Activated CD8-positive, alpha-beta memory T cell treated with anti-CD3 and anti-CD28 coated beads for 24 hours (primary cell): Measurements from ENCODE around the gene WNT10A.
"Not testable (repeated sequence)": the region's sequence is repeated elsewhere in the genome, so short reads cannot be mapped to it uniquely, and the experiment has no call there.

Experiments used
- DNase-seq: peaks from one replicate; pipeline ENCODE4 v3.0.0-alpha.2; 2020

The WNT10A gene

DNA sequence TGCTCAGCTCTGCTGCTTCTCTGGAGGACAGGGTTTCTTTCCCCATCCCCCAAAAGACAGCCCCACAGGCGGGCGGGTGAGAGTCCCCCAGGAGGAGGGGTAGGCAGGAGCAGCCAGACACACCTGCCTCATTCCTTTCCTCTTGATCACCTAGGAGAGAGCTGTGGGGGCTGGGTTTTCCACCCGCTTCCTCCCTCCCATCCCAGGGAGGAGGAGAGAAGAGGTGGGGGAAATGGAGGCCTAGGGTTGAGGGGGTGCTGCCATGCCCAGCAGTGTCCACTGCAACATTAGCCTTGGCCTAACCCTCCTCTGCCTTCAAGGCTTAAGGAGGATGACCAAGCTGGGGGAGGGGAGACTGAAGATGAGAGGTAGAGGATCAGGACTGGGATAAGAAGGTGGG, 14.7 kb downstream of the WNT10A start:
- DNase-seq, result no peak

DNA sequence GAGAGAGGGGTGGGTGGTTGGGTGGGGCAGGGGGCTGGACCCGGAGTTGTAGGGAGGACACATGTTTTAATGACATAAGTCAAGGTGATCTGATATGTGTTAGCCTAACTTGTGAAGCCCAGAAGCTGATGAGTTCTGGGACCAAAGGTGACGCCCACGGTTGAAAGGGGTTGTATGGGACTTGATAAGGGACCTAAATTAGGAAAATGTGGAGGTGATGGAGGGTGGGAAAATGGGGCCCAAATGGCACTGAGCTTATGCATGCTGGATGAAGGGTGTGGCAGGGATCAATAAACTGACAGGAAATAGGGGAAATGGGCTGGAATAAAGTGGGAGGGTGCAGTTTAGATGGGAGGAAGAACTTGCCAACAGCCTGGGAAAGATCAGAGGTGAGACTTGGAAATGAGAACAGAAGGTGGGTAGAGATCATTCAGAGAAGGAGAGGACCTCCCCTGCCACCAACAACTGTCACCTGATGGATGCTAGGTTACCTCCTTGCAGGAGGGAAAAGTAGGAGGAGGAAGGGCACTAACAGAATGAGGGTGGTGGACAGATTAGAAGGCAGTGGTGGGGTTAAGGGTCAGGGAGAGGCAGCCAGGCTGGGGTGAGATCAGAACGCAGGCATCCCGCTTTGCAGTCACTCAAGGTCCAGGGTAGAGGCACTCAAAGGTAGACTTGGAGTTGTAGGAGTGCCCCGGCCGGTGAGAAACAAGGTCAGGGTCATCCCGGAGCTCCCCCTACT, 15.3 kb downstream of the WNT10A start:
- DNase-seq, result no peak

DNA sequence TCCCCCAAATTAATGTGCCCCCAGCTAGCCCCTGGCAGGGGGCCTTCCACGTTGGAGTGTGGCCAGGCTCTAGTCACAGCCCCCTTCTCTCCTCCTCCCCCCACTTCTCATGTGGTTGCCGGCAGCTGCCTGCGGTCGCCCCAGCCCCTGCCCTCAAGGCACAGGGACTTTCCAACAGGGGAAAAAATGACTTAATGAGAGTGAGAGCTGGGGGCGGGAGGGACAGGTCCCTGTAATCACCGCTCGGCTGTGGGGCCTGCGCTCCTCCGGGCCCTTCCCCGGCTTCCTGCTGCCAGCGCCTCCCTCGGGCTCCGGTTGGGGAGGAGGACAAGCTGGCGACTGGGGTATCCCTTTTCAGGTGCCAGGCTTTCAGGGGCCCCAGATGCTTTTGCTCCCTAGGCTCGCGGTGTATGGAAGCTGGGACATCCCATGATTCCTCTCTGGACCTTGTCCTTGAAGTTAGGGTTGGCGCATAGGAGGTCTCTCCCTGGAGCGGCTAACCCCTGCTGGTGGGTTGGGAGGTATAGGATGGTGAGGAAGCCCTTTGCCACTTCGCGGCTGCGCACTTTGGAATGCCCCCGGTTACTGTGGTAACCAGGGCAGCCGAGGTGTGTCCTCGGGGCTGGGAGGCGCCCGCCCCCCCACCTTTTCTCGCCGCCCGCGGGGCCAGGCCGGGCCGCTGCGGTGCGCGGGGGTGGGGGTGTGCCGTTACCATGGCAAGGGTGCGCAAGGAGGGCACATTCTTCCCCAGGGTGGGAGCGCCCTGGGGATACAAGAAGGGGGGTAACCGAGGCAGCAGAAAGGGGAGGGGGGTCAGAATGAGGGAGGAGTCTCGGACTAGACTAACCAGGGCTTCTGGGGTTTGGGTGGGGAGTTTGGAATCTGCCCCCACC, 16.1 kb downstream of the WNT10A start:
- peak; percentile 92 for DNase-seq

DNA sequence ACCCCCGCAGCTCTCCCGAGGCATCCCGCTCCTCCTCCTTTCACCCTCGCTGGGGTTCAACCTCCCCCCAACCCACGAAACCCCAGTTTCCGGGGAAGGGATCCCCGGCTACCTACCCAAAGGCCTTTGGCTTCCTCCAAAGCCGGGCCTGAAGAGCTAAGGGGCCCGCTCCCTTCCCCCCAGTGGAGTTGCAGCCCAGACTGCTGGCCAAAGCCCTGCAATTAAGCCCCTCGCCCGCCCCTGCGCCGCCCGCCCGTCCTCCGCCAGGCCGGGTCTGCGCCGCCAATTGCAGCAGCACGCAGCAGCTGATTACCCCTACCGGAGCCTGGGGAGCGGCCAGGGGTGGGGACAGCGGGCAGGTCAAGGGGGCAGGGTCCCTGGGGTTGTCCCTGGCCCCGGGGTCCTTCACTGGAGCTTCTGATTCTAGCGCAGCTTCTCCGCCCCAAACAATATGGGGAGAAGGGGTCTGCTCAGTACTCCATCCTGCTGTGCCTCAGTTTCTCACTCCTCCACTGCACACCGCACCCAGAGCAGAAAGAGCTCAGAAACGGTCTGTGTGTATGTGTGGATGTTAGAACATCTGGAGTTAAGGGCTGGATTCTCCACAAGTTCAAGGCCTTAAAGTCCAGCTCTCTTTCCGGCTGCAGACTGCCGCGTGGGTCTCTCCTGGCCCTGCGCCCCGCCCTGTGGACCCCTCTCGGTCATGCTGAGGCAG, 16.9 kb downstream of the WNT10A start:
- no peak for DNase-seq

DNA sequence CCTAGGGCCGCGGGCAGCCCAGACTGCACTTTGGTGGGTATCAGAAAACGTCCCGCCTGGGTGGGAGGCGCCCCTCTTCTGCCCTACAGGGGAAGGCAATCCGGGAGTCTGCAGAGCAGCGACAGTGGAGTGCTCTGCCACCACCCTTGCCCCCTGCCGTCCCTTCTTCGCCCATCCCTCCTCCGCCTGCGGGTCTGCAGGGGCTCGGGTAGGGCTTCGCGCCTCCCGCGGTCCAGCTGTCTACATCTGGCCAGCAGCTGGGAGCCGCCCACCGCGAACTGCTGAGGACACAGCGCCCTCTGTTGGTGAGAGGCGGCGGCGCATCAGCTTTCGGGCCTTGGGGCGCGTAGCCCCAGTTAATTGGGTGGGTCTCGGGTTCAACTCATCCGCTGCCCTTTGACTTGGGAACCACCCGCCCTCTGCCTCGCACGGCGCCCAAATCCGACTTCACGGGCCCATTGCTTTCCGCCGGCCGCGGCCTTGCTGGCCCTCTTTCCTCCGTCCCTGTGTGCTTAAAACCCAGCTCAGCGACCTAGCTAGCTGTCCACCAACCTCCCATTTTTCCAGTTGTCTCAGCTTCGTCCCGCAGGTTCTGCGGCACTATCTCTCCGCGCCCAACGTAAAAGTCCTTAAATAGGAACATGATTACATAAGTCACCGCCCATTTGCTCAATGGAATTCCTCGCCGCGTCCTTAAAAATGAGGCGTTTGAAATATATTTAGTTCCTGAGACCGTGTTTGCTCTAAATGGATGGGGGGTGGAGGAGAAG, 17.6 kb downstream of the WNT10A start:
- peak; percentile 97 for DNase-seq

DNA sequence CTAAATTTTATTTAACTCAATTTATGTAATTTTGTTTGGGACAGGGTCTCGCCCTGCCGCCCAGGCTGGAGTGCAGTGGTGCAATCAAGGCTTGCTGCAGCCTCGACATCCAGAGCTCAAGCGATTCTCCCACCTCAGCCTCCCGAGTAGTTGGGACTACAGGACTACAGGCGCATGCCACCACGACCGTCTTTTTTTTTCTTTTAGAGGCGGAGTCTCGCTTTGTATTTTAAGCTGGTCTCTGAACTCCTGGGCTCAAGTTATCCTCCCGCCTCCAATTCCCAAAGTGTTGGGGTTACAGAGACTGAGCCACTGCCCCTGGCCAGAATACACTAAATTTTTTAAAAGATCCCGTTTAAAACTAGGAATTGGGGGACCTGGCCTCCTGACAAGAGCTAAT, 18.5 kb downstream of the WNT10A start:
- DNase-seq, result no peak

DNA sequence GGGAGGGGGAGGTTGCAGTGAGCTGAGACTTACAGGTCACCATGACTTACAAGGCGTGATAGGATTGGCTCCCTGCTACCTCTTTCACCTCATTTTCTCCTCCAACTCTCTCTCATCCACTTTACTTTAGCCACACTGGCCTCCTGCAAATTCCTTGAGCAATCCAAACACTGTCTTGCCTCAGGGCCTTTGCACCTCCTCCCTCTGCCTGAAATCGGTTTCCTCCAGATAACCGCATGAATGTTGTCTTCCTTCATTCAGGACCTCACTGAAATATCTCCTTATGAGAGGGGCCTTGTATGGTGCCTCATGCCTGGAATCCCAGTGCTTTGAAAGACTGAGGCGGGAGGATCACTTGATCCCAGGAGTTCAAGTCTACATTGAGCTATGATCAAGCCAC, 21.8 kb downstream of the WNT10A start:
- no peak for DNase-seq

DNA sequence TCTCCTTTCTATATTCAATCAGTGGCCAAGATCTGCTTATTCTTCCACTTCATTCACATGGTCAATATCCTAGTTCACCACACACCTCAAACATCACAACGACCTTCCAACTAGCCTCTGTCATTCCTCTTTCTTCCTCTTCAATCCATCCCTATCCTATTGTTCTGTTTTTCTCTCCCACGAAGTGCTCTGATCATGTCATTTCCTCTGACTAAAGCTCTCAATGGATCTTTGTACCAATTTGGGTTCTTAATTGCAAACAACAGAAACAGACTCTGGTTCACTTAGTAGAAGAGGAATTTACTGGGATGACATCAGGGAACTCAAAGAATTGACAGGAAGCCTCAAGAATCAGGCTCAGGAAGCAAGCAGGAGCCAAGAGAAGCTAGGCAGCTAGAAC, 23.5 kb downstream of the WNT10A start:
- no peak for DNase-seq

DNA sequence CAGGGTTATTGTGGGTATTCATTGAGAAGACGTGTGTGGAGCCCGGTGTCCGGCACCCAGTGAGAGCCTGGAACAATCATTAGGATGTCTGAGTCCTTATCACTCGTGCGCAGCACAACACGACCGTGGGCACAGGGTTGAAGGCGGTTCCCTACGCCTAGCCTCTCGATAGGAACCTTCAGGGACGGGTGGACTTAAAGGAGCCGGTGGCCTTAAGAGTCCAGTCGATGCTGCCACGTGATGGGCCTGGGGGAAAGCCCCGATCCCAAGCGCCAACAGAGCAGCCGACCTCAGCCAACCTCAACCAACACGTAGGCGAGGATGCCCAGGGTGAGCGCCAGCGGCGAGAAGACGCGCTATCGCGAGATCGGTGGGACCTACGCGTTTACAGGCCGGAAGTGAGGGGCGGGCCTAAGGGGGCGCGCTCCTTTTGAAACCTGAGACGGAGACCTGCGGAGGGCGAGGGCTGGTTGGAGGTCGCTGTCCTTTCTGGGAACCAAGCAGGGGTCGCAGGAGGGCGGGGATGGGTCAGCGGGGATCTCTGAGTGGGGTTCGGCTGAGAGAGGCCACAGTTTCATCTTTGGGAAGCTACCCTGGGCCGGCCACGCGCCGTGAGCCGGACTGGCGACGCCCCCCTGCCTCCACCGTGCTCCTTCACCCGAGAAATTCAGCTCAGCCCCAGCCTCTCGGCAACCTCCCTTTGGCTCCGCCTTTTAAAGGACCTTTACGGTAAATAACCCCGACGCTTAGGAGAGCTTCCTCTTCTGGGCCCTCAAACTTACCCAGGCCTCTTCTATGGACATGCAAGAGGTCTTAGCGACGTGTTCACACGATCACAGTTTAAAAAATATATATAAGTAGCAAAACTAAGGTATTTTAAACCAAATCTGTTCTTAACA, 28.3 kb downstream of the WNT10A start:
- peak; percentile 95 for DNase-seq

DNA sequence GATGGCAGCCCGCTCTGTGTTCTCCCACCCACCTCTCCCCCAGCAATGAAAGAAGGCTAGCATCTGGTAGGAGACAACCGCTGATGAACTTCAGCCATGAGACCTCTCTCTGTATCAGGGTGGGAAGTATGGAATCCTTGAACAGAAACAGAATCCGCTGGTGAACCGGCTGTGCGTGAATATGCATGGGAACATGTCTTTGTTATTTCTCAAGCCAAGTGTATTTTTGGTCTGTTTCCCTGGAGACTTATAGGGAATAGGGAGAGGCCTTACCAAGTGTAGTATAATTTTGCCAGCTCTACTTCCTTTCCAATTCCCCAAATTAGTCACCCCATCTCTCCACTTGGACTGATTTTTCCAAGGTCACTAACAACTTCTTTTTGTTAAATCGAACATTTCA, 30.1 kb downstream of the WNT10A start:
- no peak for DNase-seq

DNA sequence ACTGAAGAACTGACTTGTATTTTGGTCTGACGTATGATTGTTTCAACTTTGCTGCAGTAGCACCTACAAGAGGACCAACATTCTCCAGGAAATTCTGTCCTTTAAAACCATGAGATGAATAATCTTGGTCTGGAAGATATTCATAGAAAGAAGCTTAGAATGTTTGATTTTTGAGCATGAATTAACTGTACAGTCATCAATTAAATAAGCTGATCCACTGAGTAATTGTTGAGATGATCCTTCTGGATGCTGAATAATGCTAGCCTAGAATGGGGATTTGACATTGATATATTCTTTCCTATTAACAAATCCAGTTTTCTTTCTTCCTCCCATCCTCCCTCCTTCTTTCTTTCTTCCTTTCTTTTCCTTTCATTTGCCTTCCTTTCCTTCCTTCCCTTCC, 39.9 kb downstream of the WNT10A start:
- DNase-seq, result no peak

DNA sequence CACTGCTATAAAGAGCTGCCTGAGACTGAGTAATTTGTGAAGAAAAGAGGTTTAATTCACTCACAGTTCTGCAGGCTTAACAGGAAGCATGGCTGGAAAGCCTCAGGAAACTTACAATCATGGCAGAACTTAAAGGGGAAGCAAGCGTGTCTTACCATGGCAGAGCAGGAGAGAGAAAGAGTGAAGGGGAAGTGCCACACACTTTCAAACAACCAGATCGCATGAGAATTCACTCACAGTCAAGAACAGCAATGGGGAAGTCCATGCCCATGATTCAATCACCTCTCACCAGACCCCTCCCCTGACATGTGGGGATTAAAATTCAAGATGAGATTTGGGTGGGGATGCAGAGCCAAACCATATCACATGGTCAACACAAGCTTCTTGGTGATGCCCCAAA, 44.1 kb downstream of the WNT10A start:
- DNase-seq, result no peak

DNA sequence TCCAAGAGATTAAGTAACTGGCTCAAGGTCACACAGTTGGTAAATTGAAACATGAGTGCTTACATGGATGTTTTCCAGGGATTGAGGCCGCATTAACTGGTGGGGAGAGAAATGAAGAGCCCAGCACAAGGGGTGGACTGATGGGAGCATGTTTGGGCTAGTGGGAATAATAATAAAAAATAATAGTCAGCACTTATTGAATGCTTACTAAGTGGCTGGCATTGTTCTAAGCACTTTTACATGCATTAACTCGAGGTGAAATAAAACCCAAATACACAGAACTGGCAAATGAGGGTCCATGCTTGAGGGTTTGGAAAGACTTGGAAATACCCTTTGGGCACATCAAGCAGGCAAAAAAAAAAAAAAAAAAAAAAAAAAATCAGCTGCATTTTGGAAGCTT, 44.8 kb downstream of the WNT10A start:
- no peak for DNase-seq

DNA sequence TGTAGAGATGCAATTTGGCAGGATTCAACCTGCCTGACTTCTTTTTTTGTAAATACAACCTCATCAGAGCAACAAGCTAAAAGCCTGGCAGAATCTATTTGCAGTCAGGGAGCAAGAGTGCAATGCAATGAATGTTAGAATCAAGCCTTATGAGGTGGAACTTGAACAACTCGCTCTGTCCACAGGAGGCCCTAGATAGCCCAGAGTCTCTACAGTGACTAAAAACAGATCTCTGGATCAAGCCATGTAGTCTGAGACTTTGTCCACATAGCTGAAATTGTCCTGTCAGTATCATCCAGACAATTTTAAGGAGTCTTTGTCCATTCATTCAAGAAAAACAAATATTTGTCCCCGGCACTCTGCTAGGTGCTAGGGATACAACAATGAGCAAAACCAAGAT, 46.8 kb downstream of the WNT10A start:
- no peak for DNase-seq

DNA sequence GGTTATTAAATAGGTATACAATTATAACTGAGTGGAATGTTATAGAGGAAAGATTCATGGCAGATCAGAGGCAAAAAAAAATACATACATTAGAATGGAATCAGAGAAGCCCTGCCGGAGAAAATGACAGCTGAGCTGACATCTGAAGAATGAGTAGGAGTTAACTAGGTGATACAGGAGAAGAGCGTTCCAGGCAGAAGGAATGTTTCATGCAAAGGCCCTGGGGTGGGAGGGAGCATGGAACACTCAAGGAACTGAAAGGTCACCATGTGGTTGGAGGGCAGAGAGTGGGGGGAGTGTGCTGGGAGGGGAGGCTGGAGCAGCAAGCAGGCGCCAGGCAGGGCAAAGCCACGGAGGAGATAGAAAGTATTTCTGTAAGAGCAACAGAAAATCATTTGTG, 47.2 kb downstream of the WNT10A start:
- DNase-seq, result no peak

DNA sequence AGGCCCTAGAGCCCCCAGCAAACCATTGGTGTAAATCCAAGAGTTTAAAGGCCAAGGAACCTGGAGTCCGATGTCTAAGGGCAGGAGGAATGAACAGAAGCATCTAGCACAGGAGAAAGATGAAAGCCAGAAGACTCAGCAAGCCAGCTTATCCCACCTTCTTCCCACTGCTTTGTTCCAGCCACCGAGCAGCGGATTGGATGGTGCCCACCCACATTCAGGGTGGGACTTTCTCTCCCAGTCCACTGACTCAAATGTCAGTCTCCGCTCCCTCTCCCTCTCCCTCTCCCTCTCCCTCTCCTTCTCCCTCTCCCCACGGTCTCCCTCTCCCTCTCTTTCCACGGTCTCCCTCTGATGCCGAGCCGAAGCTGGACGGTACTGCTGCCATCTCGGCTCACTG, 49.8 kb downstream of the WNT10A start:
- not testable (repeated sequence) for DNase-seq

DNA sequence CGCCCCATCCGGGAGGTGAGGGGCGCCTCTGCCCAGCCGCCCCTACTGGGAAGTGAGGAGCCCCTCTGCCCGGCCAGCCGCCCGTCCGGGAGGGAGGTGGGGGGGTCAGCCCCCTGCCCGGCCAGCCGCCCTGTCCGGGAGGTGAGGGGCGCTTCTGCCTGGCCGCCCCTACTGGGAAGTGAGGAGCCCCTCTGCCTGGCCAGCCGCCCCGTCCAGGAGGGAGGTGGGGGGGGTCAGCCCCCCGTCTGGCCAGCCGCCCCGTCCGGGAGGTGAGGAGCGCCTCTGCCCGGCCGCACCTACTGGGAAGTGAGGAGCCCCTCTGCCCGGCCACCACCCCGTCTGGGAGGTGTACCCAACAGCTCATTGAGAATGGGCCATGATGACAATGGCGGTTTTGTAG, 51.1 kb downstream of the WNT10A start:
- not testable (repeated sequence) for DNase-seq
